ENCODE results near the gene SCNN1B. TPM values are rescaled to one million over a fixed set of nuclear protein-coding genes. Genes with fewer than 3 reads are reported as not detected.

SCNN1B gene
- total and polyA plus RNA-seq, 3 experiments from 2014 or later, result not detected

- H3K27me3 Mint-ChIP-seq, result peaks cover 2 to 9% of the 10 kb centered on the region in 2 donors
Measured at GRCh38 chr16:23330583-23331249, 28.6 kb downstream of the SCNN1B start.

GRCh38 chr16:23333034-23333579 lies 31.0 kb downstream of the SCNN1B start:
- peaks cover 0 to 17% of the 10 kb centered on the region in 2 donors for H3K27me3 Mint-ChIP-seq
- ChIA-PET POLR2A (no interaction called here), CTCF (no interaction called here)

More at GRCh38 chr16:23330583-23331249, 28.6 kb downstream of the SCNN1B start:
- CTCF ChIA-PET, result no interaction called here
- Mint-ChIP-seq H3K4me1 (peaks cover 0 to 1% (median under 1%) of the 10 kb centered on the region in 3 donors), H3K27ac (peak overlapping the region in 1 of 8 donors; percentile 63), H3K4me3 (no peak overlapping the region), H3K9me3 (no peaks in the 10 kb centered on the region), H3K36me3 (no peaks in the 10 kb centered on the region)
- POLR2A ChIA-PET, result no interaction called here
- no peak for DNase-seq
- Histone ChIP-seq H3K4me1 (ENCODE audit: insufficient read depth, low read length) (no peaks in the 10 kb centered on the region), H3K9me3 (ENCODE audit: low read length) (no peaks in the 10 kb centered on the region), H3K4me3 (ENCODE audit: low read length) (no peak overlapping the region), H3K27ac (ENCODE audit: low read depth, low read length) (no peak overlapping the region), H3K27me3 (ENCODE audit: insufficient read depth, low read length, poor library complexity, severe bottlenecking) (no peaks in the 10 kb centered on the region), H3K36me3 (ENCODE audit: insufficient read depth, low read length) (no peaks in the 10 kb centered on the region)

GRCh38 chr16:23333831-23334456 lies 31.8 kb downstream of the SCNN1B start:
- Mint-ChIP-seq H3K27ac (no peak overlapping the region), H3K9me3 (no peaks in the 10 kb centered on the region), H3K4me3 (no peak overlapping the region), H3K4me1 (peaks cover 2 to 5% (median 4%) of the 10 kb centered on the region in 3 donors), H3K27me3 (peaks cover 0 to 22% of the 10 kb centered on the region in 2 donors), H3K36me3 (no peaks in the 10 kb centered on the region)
- H3K27me3 ChIP-seq (ENCODE audit: insufficient read depth, low read length, poor library complexity, severe bottlenecking), result no peaks in the 10 kb centered on the region
- no peaks in the 10 kb centered on the region for H3K4me1 ChIP-seq (ENCODE audit: insufficient read depth, low read length)
- POLR2A ChIA-PET, result no interaction called here
- no peak for DNase-seq
- CTCF ChIA-PET, result no interaction called here
- no peaks in the 10 kb centered on the region for H3K9me3 ChIP-seq (ENCODE audit: low read length)
- no peak overlapping the region for H3K4me3 ChIP-seq (ENCODE audit: low read length)
- no peak overlapping the region for H3K27ac ChIP-seq (ENCODE audit: low read depth, low read length)
- H3K36me3 ChIP-seq (ENCODE audit: insufficient read depth, low read length), result no peaks in the 10 kb centered on the region

More at GRCh38 chr16:23333034-23333579, 31.0 kb downstream of the SCNN1B start:
- Histone ChIP-seq H3K36me3 (ENCODE audit: insufficient read depth, low read length) (no peaks in the 10 kb centered on the region), H3K27me3 (ENCODE audit: insufficient read depth, low read length, poor library complexity, severe bottlenecking) (no peaks in the 10 kb centered on the region), H3K27ac (ENCODE audit: low read depth, low read length) (no peak overlapping the region), H3K4me3 (ENCODE audit: low read length) (no peak overlapping the region), H3K9me3 (ENCODE audit: low read length) (no peaks in the 10 kb centered on the region), H3K4me1 (ENCODE audit: insufficient read depth, low read length) (no peaks in the 10 kb centered on the region)
- Mint-ChIP-seq H3K27ac (no peak overlapping the region), H3K9me3 (no peaks in the 10 kb centered on the region), H3K4me3 (no peak overlapping the region), H3K4me1 (peaks cover 2 to 5% (median 4%) of the 10 kb centered on the region in 3 donors), H3K36me3 (no peaks in the 10 kb centered on the region)
- DNase-seq, result no peak

GRCh38 chr16:23334457-23334853 lies 32.4 kb downstream of the SCNN1B start:
- Mint-ChIP-seq H3K27ac (no peak overlapping the region), H3K36me3 (no peaks in the 10 kb centered on the region), H3K9me3 (no peaks in the 10 kb centered on the region), H3K27me3 (peaks cover 0 to 25% of the 10 kb centered on the region in 2 donors), H3K4me3 (no peak overlapping the region), H3K4me1 (peaks cover 2 to 5% (median 4%) of the 10 kb centered on the region in 3 donors)
- POLR2A ChIA-PET, result no interaction called here
- no peaks in the 10 kb centered on the region for H3K36me3 ChIP-seq (ENCODE audit: insufficient read depth, low read length)
- H3K4me1 ChIP-seq (ENCODE audit: insufficient read depth, low read length), result no peaks in the 10 kb centered on the region
- CTCF ChIA-PET, result no interaction called here
- no peak overlapping the region for H3K27ac ChIP-seq (ENCODE audit: low read depth, low read length)
- no peaks in the 10 kb centered on the region for H3K27me3 ChIP-seq (ENCODE audit: insufficient read depth, low read length, poor library complexity, severe bottlenecking)
- H3K4me3 ChIP-seq (ENCODE audit: low read length), result no peak overlapping the region
- DNase-seq, result no peak
- H3K9me3 ChIP-seq (ENCODE audit: low read length), result no peaks in the 10 kb centered on the region

- POLR2A ChIA-PET, result no interaction called here
Measured at GRCh38 chr16:23334950-23335349, 32.8 kb downstream of the SCNN1B start.

GRCh38 chr16:23337836-23338550 lies 35.9 kb downstream of the SCNN1B start:
- Histone ChIP-seq H3K27me3 (ENCODE audit: insufficient read depth, low read length, poor library complexity, severe bottlenecking) (no peaks in the 10 kb centered on the region), H3K4me1 (ENCODE audit: insufficient read depth, low read length) (no peaks in the 10 kb centered on the region), H3K4me3 (ENCODE audit: low read length) (no peak overlapping the region), H3K27ac (ENCODE audit: low read depth, low read length) (no peak overlapping the region), H3K9me3 (ENCODE audit: low read length) (no peaks in the 10 kb centered on the region), H3K36me3 (ENCODE audit: insufficient read depth, low read length) (no peaks in the 10 kb centered on the region)
- Mint-ChIP-seq H3K4me1 (peaks cover 2 to 5% (median 4%) of the 10 kb centered on the region in 3 donors), H3K36me3 (no peaks in the 10 kb centered on the region), H3K4me3 (no peak overlapping the region), H3K27ac (no peak overlapping the region), H3K9me3 (peaks cover 0 to 2% (median 0%) of the 10 kb centered on the region in 5 donors), H3K27me3 (peaks cover 4 to 21% of the 10 kb centered on the region in 2 donors)
- no peak for DNase-seq
- ChIA-PET CTCF (no interaction called here), POLR2A (no interaction called here)

More at GRCh38 chr16:23334950-23335349, 32.8 kb downstream of the SCNN1B start:
- DNase-seq, result no peak
- no peak overlapping the region for H3K4me3 ChIP-seq (ENCODE audit: low read length)
- no peaks in the 10 kb centered on the region for H3K9me3 Mint-ChIP-seq
- H3K27me3 Mint-ChIP-seq, result peaks cover 0 to 25% of the 10 kb centered on the region in 2 donors
- H3K27ac ChIP-seq (ENCODE audit: low read depth, low read length), result no peak overlapping the region
- H3K4me3 Mint-ChIP-seq, result no peak overlapping the region
- no peaks in the 10 kb centered on the region for H3K4me1 ChIP-seq (ENCODE audit: insufficient read depth, low read length)
- H3K36me3 ChIP-seq (ENCODE audit: insufficient read depth, low read length), result no peaks in the 10 kb centered on the region
- no peaks in the 10 kb centered on the region for H3K27me3 ChIP-seq (ENCODE audit: insufficient read depth, low read length, poor library complexity, severe bottlenecking)
- no peaks in the 10 kb centered on the region for H3K9me3 ChIP-seq (ENCODE audit: low read length)
- H3K36me3 Mint-ChIP-seq, result no peaks in the 10 kb centered on the region
- H3K27ac Mint-ChIP-seq, result no peak overlapping the region
- CTCF ChIA-PET, result interaction anchor here (0.8 kb wide), 1 partner anchor 11 kb away, joined by 3 read pairs; no protein-coding TSS in a partner anchor
- peaks cover 2 to 5% (median 4%) of the 10 kb centered on the region in 3 donors for H3K4me1 Mint-ChIP-seq

- ChIA-PET POLR2A (no interaction called here), CTCF (no interaction called here)
- no peak for DNase-seq
- Histone ChIP-seq H3K4me1 (ENCODE audit: insufficient read depth, low read length) (no peaks in the 10 kb centered on the region), H3K9me3 (ENCODE audit: low read length) (no peaks in the 10 kb centered on the region), H3K36me3 (ENCODE audit: insufficient read depth, low read length) (no peaks in the 10 kb centered on the region), H3K27me3 (ENCODE audit: insufficient read depth, low read length, poor library complexity, severe bottlenecking) (no peaks in the 10 kb centered on the region), H3K4me3 (ENCODE audit: low read length) (no peak overlapping the region), H3K27ac (ENCODE audit: low read depth, low read length) (no peak overlapping the region)
- Mint-ChIP-seq H3K4me1 (peaks cover 2 to 5% (median 4%) of the 10 kb centered on the region in 3 donors), H3K4me3 (no peak overlapping the region), H3K27ac (no peak overlapping the region), H3K36me3 (no peaks in the 10 kb centered on the region), H3K27me3 (peaks cover 4 to 17% of the 10 kb centered on the region in 2 donors), H3K9me3 (peaks cover 0 to 2% (median 0%) of the 10 kb centered on the region in 5 donors)
Measured at GRCh38 chr16:23339787-23340186, 37.7 kb downstream of the SCNN1B start.

Data from CD8-positive, alpha-beta memory T cell (primary cell).